Measurements from ENCODE around the gene ABCF2.

ABCF2 gene

GRCh38 chr7:151240942-151241754, 14.1 kb upstream of the ABCF2 start:
- H3K4me3 Mint-ChIP-seq: no peak overlapping the region
- peaks cover 31% of the 10 kb centered on the region for H3K4me1 Mint-ChIP-seq
- no peaks in the 10 kb centered on the region for H3K9me3 Mint-ChIP-seq
- H3K36me3 Mint-ChIP-seq (ENCODE audit: low read depth): peaks cover 4% of the 10 kb centered on the region
- no peak for TF ChIP-seq CTCF (IDR thresholded peaks at IDR 0.05)
- H3K27me3 Mint-ChIP-seq (ENCODE audit: low read depth, poor library complexity): peaks cover 10% of the 10 kb centered on the region
- no peak overlapping the region for H3K27ac Mint-ChIP-seq
- DNase-seq: no peak

GRCh38 chr7:151240536-151240935, 13.5 kb upstream of the ABCF2 start:
- H3K4me1 Mint-ChIP-seq: peaks cover 26% of the 10 kb centered on the region
- H3K27ac Mint-ChIP-seq: peak overlapping the region; percentile 66
- DNase-seq: no peak
- no peak for TF ChIP-seq CTCF (IDR thresholded peaks at IDR 0.05)
- peaks cover 4% of the 10 kb centered on the region for H3K36me3 Mint-ChIP-seq (ENCODE audit: low read depth)
- H3K4me3 Mint-ChIP-seq: no peak overlapping the region
- no peaks in the 10 kb centered on the region for H3K9me3 Mint-ChIP-seq
- peaks cover 8% of the 10 kb centered on the region for H3K27me3 Mint-ChIP-seq (ENCODE audit: low read depth, poor library complexity)

GRCh38 chr7:151239837-151240459, 12.9 kb upstream of the ABCF2 start:
- Mint-ChIP-seq H3K27ac (peak overlapping the region; percentile 66), H3K4me3 (no peak overlapping the region), H3K4me1 (peaks cover 26% of the 10 kb centered on the region), H3K27me3 (ENCODE audit: low read depth, poor library complexity) (peaks cover 8% of the 10 kb centered on the region), H3K9me3 (no peaks in the 10 kb centered on the region), H3K36me3 (ENCODE audit: low read depth) (peaks cover 4% of the 10 kb centered on the region)
- no peak for TF ChIP-seq CTCF (IDR thresholded peaks at IDR 0.05)
- no peak for DNase-seq

- no peak for TF ChIP-seq CTCF (IDR thresholded peaks at IDR 0.05)
- H3K27ac Mint-ChIP-seq: peak overlapping the region; percentile 78
- no peaks in the 10 kb centered on the region for H3K9me3 Mint-ChIP-seq
- no peak for DNase-seq
- peaks cover 2% of the 10 kb centered on the region for H3K27me3 Mint-ChIP-seq (ENCODE audit: low read depth, poor library complexity)
- peaks cover 21% of the 10 kb centered on the region for H3K4me1 Mint-ChIP-seq
- no peak overlapping the region for H3K4me3 Mint-ChIP-seq
- H3K36me3 Mint-ChIP-seq (ENCODE audit: low read depth): peaks cover 4% of the 10 kb centered on the region
Observed at GRCh38 chr7:151238924-151239836, 12.2 kb upstream of the ABCF2 start.

GRCh38 chr7:151238190-151238810, 11.3 kb upstream of the ABCF2 start:
- no peak for TF ChIP-seq CTCF (IDR thresholded peaks at IDR 0.05)

More at GRCh38 chr7:151238190-151238810, 11.3 kb upstream of the ABCF2 start:
- no peak for DNase-seq
- no peaks in the 10 kb centered on the region for H3K9me3 Mint-ChIP-seq
- H3K4me1 Mint-ChIP-seq: peaks cover 24% of the 10 kb centered on the region
- peak overlapping the region; percentile 78 for H3K27ac Mint-ChIP-seq
- H3K36me3 Mint-ChIP-seq (ENCODE audit: low read depth): peaks cover 4% of the 10 kb centered on the region
- no peaks in the 10 kb centered on the region for H3K27me3 Mint-ChIP-seq (ENCODE audit: low read depth, poor library complexity)
- no peak overlapping the region for H3K4me3 Mint-ChIP-seq

All from nephron progenitor cell (in vitro differentiated cells).